ENCODE measurements around the gene USP40.

Gene USP40

DNA sequence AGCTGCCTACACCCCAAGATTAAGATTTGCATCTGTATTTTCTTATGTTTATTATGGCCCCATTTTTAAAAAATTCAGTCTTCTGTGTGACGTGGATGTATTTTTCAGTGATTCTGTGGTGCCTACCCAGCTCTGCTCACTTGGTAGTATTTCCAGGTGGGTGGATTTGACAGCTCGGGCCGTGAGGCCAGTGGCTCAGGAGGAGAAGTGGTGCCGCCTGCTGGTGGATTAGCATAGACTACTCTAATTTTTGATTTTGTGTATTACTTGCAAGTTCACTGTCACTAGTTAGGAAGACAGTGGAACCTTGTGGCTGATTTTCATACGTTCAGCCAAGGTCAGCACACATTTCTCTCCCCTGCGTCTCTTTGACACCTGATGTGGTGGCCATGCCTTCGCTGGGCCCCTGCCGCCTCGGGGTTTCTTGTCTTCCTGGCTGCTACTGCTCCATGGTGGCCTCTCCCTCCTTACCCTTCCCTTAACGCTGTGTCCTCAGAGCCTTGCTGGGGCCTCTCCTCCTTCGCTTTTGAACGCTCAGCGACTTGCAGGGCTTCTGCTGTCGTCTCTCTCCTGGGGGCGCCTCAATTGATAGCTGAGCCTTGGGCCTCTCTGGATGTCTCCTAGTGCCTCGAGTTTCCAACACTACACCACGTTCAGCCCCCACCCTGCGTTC, 122.9 kb downstream of the USP40 start:
- peak; percentile 85 for DNase-seq (ENCODE audit: low spot score)

DNA sequence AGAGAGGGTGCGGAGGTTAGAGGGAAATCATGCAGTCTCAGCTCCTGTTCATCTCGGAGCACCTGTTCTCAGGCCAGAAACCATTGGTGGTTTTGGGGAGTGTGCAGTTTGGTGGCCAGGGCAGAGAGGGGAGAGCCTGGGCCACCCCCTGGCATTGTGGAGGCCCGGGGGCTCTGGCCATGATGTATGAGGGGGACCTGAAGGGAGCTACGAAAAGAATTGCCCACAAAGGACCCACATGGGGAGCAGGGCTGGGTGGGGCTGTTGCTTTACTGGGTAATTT, 124.6 kb downstream of the USP40 start:
- DNase-seq (ENCODE audit: low spot score): no peak

DNA sequence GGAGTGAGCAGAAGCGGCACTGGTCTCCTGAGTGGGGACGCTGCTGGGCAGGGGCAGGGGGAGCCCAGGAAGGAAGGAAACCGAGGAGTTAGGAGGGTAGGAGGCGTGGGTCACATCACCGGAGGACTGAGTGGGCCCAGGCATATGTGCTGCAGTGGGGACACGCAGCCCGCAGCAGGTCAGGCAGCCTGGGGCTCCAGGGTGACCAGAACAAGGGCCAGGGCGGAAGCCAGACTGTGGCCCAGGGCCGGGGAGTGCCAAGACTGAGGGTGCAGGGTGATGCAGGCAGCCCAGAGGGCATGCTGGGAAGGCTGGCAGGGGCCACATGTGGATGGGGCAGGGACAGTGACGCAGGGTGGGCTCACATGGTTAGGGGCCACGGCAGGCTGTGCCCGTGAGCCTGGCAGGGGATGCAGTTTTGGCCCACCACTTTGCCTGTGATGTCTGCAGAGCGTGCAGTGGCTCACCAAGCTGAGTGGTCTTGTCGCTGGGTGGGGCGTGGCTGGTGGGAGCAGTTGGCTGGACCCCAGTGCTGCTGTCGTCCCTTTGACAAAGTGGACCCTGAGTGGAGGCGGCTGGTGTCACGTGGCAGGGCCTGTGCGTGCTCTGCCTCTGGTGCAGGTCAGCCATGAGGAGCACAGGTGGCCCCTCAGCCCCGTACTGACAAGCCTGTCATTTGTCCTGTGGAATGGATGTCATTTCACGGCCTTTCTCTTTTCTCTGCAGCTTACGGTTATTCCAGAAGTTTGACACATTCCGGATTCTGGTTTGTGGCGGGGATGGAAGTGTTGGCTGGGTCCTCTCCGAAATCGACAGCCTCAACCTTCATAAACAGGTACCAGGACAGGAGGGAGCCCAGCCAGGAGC, 125.2 kb downstream of the USP40 start:
- DNase-seq (ENCODE audit: low spot score): no peak

DNA sequence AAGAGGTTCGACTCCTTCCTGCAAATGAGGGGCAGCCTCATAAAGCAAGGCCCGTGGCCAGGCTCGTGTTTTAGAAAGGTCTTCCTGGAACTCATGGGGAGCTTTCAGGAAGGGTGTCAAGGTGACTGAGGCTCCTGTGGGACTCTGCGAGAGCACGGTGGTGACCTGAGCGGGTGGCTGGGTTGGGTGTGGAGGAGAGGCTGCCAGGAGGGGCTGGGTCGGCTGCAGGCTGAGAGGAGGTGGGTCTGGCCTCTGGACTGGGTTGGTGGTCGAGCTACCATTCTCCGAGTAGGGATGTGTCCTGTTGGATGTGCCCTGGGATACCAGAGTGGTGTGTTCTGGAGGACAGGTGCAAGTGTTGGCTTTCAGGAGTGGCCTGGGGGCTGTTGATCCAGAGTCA, 125.9 kb downstream of the USP40 start:
- DNase-seq (ENCODE audit: low spot score): no peak

DNA sequence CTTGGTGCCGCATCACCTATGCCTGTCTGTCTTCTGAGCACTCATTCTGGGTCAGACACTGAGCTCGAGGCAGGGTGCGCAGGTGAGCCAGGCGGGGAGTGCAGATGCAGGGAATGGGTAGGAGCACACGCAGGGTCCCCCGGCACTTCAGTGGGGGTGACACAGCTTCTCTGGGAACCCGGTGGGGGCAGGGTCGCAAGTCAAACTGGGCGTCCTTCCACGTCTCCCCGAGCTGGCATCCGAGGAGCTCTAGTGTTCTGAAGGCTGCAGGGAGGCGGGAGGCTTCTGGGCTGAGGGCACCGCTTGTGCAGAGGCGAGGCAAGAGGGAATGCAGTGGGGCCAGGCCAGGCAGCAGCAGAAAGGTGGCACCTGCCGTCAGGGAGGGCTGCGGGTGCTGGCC, 126.3 kb downstream of the USP40 start:
- DNase-seq (ENCODE audit: low spot score): no peak

DNA sequence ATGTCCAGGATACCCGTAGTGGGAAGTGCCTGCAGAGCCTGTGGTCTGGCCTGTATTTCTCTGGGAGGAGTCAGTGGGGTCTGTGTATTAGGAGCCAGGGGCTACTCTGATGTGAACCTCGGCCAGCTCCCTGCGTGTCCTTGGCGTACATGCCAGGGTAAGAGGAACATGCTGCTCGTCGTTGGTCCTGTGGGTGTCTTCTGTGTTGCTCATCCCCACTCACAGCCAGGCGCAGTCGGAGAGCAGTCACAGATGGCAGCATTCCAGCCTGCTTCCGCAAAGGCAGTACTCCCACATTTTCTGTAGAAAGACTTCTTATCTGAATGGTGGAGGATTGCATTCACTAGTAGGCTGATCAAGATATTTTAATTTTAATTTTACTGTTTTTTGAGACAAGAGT, 127.4 kb downstream of the USP40 start:
- no peak for DNase-seq (ENCODE audit: low spot score)

DNA sequence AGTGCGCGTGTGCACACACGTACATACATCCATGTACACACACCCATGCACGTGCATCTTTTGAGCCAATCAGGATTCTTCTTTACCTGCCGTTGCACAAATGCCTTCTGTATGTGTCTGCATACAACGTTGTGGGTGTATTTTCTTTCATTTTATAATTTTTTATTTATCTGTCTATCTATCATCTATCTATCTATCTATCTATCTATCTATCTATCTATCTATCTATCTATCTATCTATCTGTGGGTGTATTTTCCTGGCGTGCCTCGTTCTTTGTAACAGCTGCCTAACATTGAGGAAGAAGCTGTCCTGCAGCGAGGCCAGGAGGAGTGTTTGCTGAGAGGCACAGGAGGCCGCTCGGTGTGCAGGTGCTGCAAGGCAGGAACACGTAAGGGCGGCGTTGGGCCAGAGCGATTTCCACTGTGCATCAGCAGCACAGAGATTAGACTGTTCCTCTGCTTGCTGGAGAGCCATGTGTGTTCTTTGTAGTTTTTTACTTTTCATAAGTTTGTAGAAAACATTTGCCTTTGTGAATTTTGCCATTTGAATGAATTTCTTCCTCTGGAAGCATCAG, 127.9 kb downstream of the USP40 start:
- no peak for DNase-seq (ENCODE audit: low spot score)

DNA sequence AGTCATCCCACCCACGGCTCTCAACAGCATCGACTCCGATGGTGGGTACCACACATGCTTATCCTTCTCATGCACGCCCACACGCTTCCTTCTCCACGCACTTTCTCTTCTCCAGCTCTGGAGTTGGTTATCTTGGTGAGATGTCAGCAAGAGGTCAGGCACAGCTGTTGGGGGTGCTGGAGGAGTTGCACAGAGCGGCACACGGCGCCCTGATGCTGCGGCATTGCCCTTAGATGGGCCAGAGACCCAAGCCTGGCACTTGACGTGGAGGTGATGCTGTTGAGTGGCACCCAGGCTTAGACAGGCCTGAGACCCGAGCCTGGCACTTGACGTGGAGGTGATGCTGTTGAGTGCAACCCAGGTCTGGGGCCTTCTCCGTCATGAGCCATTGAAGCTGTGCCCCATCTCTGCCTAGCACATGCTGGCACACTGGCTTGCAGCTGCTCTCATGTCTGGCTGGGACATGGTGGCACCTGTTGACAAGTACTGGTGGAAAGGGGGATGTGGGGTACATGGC, 129.1 kb downstream of the USP40 start:
- no peak for DNase-seq (ENCODE audit: low spot score)

DNA sequence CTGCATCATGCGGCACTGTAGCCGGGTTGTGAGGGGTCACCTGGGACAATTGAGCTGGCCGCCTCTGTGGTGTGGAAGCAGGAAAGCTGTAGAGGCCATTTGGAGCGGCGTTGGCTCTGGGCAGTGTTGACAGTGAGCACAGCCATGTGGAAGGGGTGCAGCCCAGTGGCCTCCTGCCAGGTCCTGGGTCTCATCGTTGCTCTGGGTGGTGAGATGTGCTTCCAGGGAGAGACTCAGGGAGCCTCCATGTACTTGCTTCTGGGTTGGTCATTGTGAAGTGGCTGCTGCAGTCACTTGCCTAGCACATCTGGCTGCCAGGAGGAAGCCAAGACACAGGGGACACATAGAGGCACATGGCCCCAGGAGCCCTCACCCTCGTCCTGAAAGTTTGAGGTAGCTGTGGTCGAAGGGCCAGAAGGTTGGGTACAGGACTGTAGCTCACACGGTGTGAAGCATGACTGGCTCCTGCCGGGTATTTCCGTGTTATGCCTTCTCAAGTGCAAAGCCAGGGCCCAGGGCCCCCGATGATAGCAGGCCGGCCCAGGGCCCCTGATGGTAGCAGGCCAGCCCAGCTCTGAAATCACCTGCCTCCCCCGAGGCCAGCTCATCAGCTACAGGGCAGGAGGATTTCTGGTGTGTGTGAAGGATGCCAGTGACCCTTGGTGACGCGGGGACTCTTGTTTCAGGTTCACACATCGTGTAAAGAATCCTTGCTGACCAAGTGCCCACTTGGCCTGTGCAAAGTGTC, 129.7 kb downstream of the USP40 start:
- DNase-seq (ENCODE audit: low spot score): no peak

DNA sequence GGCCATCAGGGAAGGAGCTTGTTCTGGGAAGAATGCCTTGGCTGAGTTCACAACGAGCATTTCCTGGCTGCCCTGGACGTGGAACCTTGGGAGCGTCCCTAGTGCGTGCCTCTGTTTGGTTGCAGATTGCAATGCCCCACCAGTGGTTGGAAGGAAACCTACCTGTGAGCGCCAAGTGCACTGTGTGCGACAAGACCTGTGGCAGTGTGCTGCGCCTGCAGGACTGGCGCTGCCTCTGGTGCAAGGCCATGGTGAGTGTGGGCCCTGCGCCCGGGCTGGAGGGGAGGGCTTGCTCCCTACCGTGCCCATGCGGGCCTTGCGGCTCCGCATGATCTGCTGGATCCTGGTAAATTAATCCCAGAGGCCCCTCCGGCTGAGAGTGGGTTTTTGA, 130.4 kb downstream of the USP40 start:
- no peak for DNase-seq (ENCODE audit: low spot score)

DNA sequence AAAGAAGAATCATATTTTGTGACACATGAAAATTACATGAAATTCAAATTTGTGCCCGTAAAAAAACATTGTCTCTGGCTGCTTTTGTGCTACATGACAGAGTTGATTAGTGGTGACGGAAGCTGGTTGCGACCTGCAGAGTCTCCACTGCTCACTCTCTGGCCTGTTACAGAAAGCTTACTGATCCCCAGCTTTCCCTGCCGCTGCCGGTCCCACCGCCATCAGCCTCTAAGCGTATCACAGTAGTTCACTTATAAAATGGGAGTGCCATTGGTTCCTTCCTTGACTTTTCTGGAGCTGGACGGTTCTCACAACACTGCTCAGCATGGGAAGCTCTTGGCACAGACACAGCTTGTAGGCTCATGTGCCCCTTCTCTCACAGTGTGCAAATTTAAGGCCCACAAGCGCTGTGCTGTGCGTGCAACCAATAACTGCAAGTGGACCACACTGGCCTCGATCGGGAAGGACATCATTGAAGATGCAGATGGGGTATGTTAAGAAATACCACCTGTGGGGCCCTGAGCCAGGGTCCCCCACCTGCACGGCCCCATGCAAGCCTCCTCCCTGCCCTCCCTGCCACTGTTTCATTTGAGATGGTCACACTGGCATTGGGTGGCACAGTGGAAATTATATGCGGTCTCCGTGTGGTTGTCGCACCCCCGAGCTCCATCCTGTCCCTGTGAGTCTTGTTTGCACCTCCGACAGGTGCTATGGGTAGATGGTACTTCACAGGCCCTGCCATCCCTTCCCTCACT, 131.0 kb downstream of the USP40 start:
- no peak for DNase-seq (ENCODE audit: low spot score)

DNA sequence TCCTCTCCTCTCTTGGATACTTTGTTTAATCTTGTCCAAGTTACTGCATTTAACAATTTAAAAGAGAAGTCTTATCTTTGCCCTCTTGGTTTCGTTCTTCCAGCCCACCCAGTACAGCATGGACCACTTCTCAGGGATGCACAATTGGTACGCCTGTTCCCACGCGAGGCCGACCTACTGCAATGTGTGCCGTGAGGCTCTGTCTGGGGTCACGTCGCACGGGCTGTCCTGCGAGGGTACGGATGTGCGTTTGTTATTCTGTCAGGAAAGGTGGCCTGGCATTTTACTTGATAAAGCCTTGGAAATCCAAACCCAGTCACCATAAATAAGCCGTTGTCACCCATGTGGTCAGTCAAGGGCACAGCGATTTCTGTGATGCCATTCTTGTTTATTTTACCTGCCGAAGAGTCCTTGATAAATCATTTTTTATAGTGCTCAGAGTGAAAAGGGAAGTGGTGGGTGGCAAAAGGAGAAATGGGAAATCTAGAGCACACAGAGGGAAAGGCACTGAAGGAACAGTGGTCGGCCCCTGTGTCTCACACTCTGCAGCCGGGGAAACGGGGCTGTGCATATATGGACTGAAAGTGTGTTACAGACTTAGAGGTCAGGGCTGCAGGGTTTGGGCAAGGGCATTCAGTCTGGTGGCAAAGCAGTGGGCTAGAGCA, 131.8 kb downstream of the USP40 start:
- DNase-seq (ENCODE audit: low spot score): no peak

DNA sequence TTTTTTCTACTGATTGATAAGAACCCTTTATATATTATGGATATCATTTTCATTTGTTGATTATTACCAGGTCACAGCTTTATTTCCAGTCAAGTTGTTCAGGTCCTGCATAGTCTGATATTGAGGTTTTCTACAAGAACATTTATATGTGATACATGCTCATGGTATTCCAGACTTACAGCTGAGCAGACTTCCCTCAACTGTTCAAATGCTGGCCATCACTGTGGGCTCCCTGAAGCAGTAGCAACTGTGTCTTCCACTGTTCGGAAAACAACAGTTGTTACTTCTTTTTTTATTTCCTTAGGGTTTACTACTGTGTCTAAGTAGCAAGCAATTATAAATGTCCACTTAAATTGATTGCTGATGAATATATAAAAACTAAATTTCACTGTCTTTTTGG, 132.8 kb downstream of the USP40 start:
- DNase-seq (ENCODE audit: low spot score): no peak

DNA sequence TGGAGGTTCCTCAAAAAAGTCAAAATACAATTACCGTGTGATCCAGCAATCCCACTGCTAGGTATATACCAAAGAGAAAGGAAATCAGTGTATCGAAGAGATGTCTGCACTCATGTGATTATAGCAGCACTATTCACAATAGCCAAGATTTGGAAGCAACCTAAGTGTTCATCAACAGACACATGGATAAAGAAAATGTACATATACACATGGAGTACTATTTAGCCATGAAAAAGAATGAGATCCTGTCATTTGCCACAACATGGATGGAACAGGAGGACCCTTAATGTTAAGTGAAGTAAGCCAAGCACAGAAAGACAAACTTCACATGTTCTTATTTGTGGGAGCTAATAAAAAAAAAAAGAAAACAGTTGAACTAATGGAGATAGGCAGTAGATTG, 133.6 kb downstream of the USP40 start:
- DNase-seq (ENCODE audit: low spot score): no peak

DNA sequence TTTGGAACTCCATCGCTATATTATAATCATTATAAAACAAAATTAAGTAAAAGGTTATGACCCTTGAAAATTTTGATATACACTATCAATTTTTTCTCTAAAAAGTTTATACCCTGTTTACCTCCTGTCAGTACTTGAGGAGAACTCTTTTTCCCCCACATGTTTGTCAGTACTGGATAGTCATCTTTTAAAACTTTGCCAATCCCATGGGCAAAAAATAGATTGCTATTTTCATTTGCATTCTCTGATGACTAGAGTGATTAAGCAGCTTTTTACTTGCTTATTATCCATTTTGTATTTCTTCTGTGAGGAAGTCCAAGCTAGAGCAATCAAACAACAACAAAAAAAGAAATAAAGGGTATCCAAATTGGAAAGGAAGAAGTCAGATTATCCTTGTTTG, 135.9 kb downstream of the USP40 start:
- no peak for DNase-seq (ENCODE audit: low spot score)

DNA sequence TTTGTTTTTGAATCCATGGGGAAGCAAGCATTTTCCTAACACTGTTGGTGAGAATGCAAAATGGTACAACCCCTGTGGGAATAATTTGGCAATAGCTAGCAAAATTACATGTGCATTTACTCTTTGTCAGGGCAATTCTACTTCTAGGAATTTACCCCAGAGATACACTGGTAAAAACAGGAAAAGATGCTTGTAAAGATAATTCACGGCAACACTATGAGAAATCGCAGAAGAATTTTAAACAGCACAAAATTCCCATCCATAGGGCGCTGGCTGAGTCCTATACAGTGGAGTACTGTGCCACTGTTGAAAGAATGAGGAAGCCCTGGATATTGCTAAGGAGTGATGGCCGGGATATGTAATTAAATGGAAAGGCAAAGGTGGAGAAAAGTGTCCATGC, 136.5 kb downstream of the USP40 start:
- DNase-seq (ENCODE audit: low spot score): no peak

DNA sequence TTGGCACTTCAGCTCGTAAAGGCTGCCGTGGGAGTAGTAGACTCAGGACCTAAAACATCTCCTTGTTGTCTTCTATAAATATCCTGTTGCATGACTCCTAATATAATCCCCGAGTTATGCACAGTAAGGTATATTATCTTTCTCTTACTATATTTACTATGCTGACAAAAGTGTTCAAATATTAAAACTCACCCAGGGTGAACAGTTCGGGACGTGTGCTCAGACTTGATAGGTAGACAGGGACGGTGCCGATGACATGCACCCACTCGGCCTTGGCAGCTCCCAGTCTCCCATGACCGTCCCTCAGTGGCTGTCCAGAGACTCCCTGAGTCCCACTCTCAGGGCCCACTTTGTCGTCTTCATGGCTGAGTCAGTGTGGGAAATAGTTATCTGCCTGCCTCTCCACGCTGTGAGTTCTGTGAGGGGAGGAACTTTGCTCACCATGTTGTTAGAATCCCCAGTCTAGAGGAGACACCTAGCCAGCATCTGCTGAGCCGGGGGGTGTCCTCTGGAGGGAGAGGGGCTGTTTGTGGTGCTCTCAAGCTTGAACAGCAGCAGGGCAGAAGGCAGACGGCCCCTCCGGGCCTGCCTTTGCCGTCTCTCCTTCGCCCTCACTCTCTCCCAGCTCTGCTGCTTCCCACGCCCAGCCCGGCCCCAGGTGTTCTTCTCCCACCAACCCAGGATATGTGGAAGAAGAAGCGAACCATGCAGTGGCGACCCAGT, 137.2 kb downstream of the USP40 start:
- DNase-seq (ENCODE audit: low spot score): no peak

DNA sequence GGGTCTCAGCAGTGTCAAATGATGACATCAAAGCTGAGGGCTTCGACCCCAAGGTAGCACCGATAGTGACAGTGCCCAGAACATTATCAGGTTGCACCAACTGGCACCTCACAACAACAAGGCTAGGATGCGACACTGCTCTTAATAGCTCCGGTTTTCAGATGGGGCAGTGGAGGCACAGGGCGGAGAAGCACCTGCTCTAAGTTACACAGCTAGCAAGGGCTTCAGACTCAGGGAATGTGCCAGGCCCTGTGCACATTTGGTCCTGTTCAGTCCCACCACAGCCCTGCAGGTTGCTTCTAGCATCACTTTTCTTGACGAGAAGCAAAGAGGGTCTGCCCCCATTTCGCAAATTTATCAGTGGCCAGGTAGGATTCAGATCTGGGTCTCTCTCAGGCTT, 138.1 kb downstream of the USP40 start:
- no peak for DNase-seq (ENCODE audit: low spot score)

DNA sequence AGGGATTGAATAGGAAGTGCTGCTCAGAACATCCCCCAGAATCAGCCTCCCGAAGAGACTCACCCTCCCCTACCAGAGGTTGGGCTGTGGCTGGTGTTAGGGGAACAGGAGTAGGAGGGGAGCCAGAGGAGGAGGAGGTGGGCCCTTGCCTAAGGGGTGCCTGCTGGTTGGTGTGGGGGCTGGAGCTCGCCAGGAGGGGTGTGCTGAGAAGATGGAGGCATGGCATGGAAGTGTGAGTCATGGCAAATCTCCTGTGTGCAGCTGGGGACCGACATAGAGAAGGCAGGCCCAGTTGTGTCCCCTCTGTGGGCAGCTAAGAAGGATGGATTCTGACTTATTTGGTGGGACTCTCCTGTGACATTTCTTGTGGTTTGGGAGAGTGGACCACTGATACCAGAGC, 138.6 kb downstream of the USP40 start:
- DNase-seq (ENCODE audit: low spot score): no peak

DNA sequence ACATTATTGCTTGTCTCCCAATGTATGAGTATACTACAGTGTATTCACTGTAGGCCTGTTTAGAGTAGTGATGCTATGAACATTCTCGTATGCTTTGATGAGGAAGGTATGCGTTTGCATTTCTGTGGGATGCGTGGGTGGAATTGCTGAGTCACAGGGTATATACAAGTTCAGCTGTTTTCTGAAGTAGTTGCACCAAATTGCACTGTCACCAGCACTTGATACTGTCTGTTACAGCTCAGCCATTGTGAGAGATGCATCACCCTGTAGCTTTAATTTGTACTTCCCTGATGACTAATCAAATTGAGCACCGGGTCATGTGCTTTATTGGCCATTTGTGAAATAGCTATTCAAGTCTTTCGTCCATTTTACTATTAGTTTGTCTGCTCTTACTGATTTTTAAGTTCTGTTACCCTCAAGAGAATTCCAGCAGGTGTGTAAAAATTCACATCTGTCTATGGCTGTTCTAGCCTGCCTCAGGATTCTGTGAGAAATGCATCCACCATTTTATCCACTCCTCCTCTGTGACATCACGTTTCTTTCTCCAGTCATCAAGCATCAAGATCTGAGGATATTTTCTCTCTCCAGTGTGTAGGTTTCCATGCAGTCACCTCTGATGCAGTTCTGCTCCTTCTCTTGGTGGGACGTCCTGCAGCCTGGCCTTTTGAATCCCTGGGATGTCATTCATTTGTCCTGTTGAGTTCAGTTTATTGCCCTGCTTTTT, 139.8 kb downstream of the USP40 start:
- DNase-seq (ENCODE audit: low spot score): peak; percentile 54

Measured in COLO829 (cell line).